ENCODE data around the gene LRP6.

GRCh38 chr12:12182703-12183365, 84.0 kb downstream of the LRP6 start:
- TF ChIP-seq EZH2 (IDR thresholded peaks at IDR 0.05; ENCODE audit: low read depth, low read length, severe bottlenecking) (no peak), E2F6 (IDR thresholded peaks at IDR 0.05) (no peak), EP300 (IDR thresholded peaks at IDR 0.05; ENCODE audit: borderline replicate concordance in 1 of 2, low read depth in 2 of 2, low read length in 2 of 2) (no peak), USF2 (IDR thresholded peaks at IDR 0.05; ENCODE audit: low read length) (no peak), TBP (IDR thresholded peaks at IDR 0.05; ENCODE audit: low read depth, low read length) (no peak), YY1 (IDR thresholded peaks at IDR 0.05; ENCODE audit: low read depth, low read length) (no peak)

Data from H1 (cell line).